Mucosa of descending colon (tissue), 3 donors: ENCODE measurements around the gene PHF20. TPM values are rescaled to one million over a fixed set of nuclear protein-coding genes. Genes with fewer than 3 reads are reported as not detected.

Experiments used
- ATAC-seq: fragments of 200-7000 bp; cut with Tn5 transposase; one replicate; pipeline ENCODE4 v1.9.1; 2020; ENCODE audit warnings: mild to moderate bottlenecking, moderate library complexity
- DNase-seq, 3 donors: peaks; one replicate each; pipeline ENCODE4 v3.0.0-alpha.2; 2020
- H3K36me3 ChIP-seq: fragments of 200-600 bp; one replicate; pipeline ENCODE4 v1.8.0; 2021; ENCODE audit warnings: low read depth, mild to moderate bottlenecking
- H3K4me1 ChIP-seq: fragments of 200-600 bp; one replicate; pipeline ENCODE4 v1.8.0; 2021; ENCODE audit warnings: low read depth, mild to moderate bottlenecking
- H3K4me3 ChIP-seq: fragments of 200-600 bp; one replicate; pipeline ENCODE4 v1.8.0; 2021; ENCODE audit warnings: mild to moderate bottlenecking
- H3K9me3 ChIP-seq: fragments of 200-600 bp; one replicate; pipeline ENCODE4 v1.8.0; 2021; ENCODE audit warnings: mild to moderate bottlenecking
- intact Hi-C, 2 donors: fragments of 100-400 bp; cut with DNase I in 1 of 2; cut with micrococcal nuclease in 1 of 2; formaldehyde crosslinking; loops; one replicate each; pipeline versions ENCODE4 v1.11.0 to v1.11.1; 2022; cut with DNase I, micrococcal nuclease
- total RNA-seq, 3 donors: library from RNA; stranded (reverse); fragmentation: NEBNext Ultra II Directional in 2 of 3; extraction: Animal tissue kit (Norgen Biotek cat#: 25700) in 2 of 3; gene quantifications; one replicate each; pipeline versions ENCODE4 v1.2.1 to v1.2.4, GENCODE V29; 2021 to 2023
- TF ChIP-seq, protein P1 (sequence below): fragments of 200-600 bp; IDR thresholded peaks from one replicate; pipeline ENCODE4 v1.8.0; 2022; ENCODE audit warnings: antibody characterized with exemption, mild to moderate bottlenecking
- donor health status: DM: no; HTN: no; CAD: no; lungs with moderate emphysema.
- donor health status: DM: no; HTN: no; CAD: no.
- donor health status: DM: no; HTN: yes; CAD: no.

The PHF20 gene
- total RNA-seq, 3 donors from 2014 or later = 23.3 to 61.1 (median 28.5) TPM

DNA sequence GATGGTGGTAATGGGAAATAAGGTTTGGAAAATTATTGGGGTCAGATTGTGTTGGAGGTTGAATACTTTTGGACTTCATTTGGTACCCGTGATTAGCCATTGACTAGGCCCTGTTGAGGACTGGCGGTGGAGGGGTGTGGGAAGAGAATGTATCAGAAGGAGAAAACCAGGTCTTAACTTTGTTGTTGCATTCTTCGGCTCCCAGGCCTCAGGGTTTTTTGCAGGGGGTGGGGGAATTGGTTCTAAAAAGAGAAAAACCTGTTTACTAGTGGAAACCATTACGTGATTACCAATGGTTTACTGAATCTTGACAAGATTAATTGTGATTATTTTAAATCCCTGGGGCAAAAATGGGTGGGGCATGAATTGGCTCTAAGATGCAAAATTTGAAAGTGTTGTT lies 85.1 kb downstream of the PHF20 start:
- Histone ChIP-seq H3K4me3 (no peak overlapping the region), H3K4me1 (no peaks in the 10 kb centered on the region), H3K9me3 (no peaks in the 10 kb centered on the region), H3K36me3 (no peaks in the 10 kb centered on the region)
- TF ChIP-seq, protein P1, sequence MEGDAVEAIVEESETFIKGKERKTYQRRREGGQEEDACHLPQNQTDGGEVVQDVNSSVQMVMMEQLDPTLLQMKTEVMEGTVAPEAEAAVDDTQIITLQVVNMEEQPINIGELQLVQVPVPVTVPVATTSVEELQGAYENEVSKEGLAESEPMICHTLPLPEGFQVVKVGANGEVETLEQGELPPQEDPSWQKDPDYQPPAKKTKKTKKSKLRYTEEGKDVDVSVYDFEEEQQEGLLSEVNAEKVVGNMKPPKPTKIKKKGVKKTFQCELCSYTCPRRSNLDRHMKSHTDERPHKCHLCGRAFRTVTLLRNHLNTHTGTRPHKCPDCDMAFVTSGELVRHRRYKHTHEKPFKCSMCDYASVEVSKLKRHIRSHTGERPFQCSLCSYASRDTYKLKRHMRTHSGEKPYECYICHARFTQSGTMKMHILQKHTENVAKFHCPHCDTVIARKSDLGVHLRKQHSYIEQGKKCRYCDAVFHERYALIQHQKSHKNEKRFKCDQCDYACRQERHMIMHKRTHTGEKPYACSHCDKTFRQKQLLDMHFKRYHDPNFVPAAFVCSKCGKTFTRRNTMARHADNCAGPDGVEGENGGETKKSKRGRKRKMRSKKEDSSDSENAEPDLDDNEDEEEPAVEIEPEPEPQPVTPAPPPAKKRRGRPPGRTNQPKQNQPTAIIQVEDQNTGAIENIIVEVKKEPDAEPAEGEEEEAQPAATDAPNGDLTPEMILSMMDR = no peak
- no peak for DNase-seq
- intact Hi-C loops = no loop called here
- ATAC-seq = no peak

DNA sequence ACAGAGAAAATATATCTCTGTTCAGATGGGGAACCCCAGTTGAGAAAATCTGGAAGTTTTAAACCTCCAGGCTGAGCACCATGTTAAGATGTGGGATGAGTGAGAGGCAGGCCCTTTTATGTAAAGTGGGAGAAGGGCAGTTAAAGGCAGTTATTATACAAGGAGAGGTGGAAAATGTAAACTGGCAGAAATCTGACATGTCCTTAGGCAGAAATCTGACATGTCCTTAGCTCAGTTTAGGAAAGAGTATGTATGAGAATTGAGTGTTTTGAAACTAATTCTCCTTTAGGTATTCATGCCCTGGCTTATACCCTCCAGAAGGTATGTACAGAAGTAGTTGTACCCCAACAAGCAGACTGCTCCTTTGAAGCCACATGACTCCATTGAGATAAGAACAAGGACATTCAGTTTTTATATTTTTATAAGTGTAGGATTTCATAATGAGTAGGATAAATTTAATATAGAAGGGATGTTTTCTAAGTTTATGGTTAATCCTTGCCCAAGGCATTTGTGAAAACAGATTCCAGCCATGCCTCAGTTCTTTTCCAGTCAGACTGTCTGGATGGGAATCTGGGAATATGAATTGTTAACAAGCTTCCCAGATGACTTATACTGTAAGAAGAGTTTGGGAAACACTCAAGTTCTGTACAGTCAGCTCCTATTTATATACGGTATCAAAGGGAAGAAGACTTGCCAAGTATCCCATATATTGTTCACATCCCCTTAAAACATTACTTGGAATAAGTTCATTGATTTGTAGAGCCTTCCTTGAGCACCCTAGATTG lies 94.8 kb downstream of the PHF20 start:
- intact Hi-C loops = no loop called here
- TF ChIP-seq, protein P1 = no peak
- peaks cover 2% of the 10 kb centered on the region for H3K4me1 ChIP-seq
- DNase-seq = no peak
- H3K4me3 ChIP-seq = no peak overlapping the region
- H3K36me3 ChIP-seq = no peaks in the 10 kb centered on the region
- no peaks in the 10 kb centered on the region for H3K9me3 ChIP-seq
- no peak for ATAC-seq

DNA sequence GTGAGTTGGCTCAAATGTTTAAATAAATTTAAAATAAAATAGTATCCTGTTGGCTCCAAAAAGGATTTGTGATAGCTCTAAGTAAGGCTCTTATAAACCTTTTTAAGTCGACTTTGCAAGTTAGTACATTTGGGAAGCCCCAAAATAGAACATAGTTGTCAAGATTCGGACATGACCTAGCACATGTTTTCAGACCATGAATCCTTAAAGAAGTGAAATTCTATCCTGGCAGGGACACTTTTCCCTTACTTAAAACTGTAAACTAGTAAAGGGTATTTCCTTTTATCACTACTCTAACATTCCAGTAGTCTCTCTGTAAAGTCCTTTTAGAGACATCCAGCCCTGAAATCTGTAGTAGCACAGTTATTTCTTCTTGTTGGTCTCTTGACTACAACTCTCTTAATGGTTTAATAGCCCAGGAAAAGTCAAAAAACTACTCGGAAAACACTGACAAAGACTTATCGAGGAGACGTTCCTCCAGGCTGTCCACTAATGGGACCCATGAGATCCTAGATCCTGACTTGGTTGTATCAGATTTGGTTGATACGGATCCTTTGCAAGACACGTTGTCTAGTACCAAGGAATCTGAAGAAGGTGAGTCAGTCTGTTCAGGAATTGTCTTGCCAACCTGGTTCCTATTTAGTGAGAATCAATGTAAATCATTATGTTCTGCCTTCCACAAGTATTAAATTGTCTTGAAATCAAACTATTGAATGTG lies 98.9 kb downstream of the PHF20 start:
- Histone ChIP-seq H3K4me3 (no peak overlapping the region), H3K4me1 (peaks cover 2% of the 10 kb centered on the region), H3K9me3 (no peaks in the 10 kb centered on the region), H3K36me3 (no peaks in the 10 kb centered on the region)
- intact Hi-C loops = no loop called here
- TF ChIP-seq, protein P1 = no peak
- DNase-seq (no peak), ATAC-seq (no peak)

DNA sequence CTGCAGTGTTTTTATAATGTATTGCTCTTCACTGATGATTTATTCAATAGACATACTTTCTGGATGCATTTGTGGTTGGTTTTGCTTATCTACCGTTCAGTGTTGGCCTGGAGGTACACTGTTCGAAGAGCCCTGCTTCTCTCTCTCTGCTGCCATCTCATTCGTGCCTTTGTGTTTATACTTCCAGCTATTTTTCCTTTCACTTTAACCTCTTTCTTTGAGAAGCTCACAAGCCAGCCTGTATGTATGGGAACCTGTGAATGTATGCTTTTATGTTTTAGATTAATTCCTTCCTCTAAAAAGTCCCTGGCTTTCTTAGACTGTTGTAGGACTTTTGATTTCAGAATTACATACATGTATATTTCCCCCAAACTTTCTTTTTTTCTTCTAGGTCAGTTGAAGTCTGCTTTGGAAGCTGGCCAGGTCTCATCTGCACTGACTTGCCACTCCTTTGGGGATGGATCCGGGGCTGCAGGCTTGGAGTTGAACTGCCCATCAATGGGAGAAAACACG lies 99.5 kb downstream of the PHF20 start:
- Histone ChIP-seq H3K4me1 (peaks cover 2% of the 10 kb centered on the region), H3K36me3 (no peaks in the 10 kb centered on the region), H3K4me3 (no peak overlapping the region), H3K9me3 (no peaks in the 10 kb centered on the region)
- peak in 1 of 3 donors; percentile 19 for DNase-seq
- ATAC-seq = no peak
- intact Hi-C loops = no loop called here
- TF ChIP-seq, protein P1 = no peak

DNA sequence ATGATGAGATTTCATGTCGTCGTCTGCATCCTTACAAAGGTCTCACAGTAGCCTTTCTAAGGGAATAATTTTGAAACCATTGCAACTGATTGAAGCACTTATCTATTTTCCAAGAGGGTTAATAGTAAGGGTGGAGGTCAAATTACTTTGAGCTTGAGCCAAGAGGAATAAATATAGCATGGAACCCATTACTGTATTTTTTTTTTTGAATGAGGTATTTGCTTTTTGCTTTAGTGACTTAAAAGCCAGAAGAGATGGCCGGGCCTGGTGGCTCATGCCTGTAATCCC lies 104.2 kb downstream of the PHF20 start:
- DNase-seq = no peak
- no peak for ATAC-seq
- intact Hi-C loops = no loop called here
- no peaks in the 10 kb centered on the region for H3K9me3 ChIP-seq
- peaks cover 2% of the 10 kb centered on the region for H3K4me1 ChIP-seq
- H3K36me3 ChIP-seq = no peaks in the 10 kb centered on the region
- TF ChIP-seq, protein P1 = no peak
- H3K4me3 ChIP-seq = no peak overlapping the region
